ENCODE measurements around the gene REEP1.
"Not testable (repeated sequence)": the region's sequence is repeated elsewhere in the genome, so short reads cannot be mapped to it uniquely, and the experiment has no call there.

DNA sequence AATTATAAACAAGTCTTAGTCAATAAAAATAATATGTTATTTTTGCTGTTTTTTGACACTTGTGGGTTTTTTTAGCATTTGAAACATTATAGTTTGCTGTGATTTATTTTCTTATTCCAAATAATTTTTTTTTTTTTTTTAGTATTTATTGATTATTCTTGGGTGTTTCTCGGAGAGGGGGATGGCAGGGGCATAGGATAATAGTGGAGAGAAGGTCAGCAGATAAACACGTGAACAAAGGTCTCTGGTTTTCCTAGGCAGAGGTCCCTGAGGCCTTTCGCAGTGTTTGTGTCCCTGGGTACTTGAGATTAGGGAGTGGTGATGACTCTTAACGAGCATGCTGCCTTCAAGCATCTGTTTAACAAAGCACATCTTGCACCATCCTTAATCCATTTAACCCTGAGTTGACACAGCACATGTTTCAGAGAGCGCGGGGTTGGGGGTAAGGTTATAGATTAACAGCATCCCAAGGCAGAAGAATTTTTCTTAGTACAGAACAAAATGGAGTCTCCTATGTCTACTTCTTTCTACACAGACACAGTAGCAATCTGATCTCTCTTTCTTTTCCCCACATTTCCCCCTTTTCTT is 8.5 kb upstream of the REEP1 start:
- not testable (repeated sequence) for TF ChIP-seq EP300 (IDR thresholded peaks at IDR 0.05); POLR2A (IDR thresholded peaks at IDR 0.05; ENCODE audit: low read depth)
- TF ChIP-seq, protein P1, sequence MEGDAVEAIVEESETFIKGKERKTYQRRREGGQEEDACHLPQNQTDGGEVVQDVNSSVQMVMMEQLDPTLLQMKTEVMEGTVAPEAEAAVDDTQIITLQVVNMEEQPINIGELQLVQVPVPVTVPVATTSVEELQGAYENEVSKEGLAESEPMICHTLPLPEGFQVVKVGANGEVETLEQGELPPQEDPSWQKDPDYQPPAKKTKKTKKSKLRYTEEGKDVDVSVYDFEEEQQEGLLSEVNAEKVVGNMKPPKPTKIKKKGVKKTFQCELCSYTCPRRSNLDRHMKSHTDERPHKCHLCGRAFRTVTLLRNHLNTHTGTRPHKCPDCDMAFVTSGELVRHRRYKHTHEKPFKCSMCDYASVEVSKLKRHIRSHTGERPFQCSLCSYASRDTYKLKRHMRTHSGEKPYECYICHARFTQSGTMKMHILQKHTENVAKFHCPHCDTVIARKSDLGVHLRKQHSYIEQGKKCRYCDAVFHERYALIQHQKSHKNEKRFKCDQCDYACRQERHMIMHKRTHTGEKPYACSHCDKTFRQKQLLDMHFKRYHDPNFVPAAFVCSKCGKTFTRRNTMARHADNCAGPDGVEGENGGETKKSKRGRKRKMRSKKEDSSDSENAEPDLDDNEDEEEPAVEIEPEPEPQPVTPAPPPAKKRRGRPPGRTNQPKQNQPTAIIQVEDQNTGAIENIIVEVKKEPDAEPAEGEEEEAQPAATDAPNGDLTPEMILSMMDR (IDR thresholded peaks at IDR 0.05) = not testable (repeated sequence)

Data from esophagus muscularis mucosa (tissue), 4 donors.